HepG2 (cell line): Measurements from ENCODE around the gene SLC12A3. TPM values are rescaled to one million over a fixed set of nuclear protein-coding genes. Genes with fewer than 3 reads are reported as not detected.
A peak's percentile ranks its signal among the peaks of the same experiment; 100 is the strongest.

ENCODE experiments used
- DNMT3B ChIP-seq: conservative IDR thresholded peaks from 2 replicates; pipeline ENCODE4 v1.6.1; 2016; ENCODE audit warnings: missing biosample characterization, control low read depth
- EP300 ChIP-seq, 3 experiments: sonication (generic) in 1 of 3; formaldehyde crosslinking in 1 of 3; IDR thresholded peaks; 2 replicates each; pipeline versions ENCODE4 v1.5.1 to v1.6.1; 2011 to 2020; ENCODE audit warnings: low read depth in 2 of 3, low read length in 2 of 3, borderline replicate concordance in 1 of 3, improper control_type of control experiment in 1 of 3, mild to moderate bottlenecking in 1 of 3, missing genetic modification reagents in 1 of 3, moderate library complexity in 1 of 3
- EZH2 ChIP-seq: conservative IDR thresholded peaks from 2 replicates; pipeline ENCODE4 v1.6.1; 2012; ENCODE audit warnings: mild to moderate bottlenecking, low read depth, low read length, moderate library complexity
- HOXA5 ChIP-seq: sonication (generic); formaldehyde crosslinking; IDR thresholded peaks from 2 replicates; pipeline ENCODE4 v1.4.0; 2020; ENCODE audit warnings: missing genetic modification reagents
- IKZF4 ChIP-seq: sonication (generic); formaldehyde crosslinking; IDR thresholded peaks from 2 replicates; pipeline ENCODE4 v1.5.1; 2020; ENCODE audit warnings: borderline replicate concordance, mild to moderate bottlenecking, low read depth, missing genetic modification reagents; ENCODE audit errors: not compliant biosample characterization
- KMT2A ChIP-seq: sonication (generic); formaldehyde crosslinking; IDR thresholded peaks from 2 replicates; pipeline ENCODE4 v1.4.0; 2020; ENCODE audit warnings: missing genetic modification reagents
- KMT2B ChIP-seq: IDR thresholded peaks from 2 replicates; pipeline ENCODE4 v1.6.1; 2016; ENCODE audit warnings: missing genetic modification reagents, missing compliant biosample characterization
- MEIS1 ChIP-seq: sonication (generic); formaldehyde crosslinking; IDR thresholded peaks from 2 replicates; pipeline ENCODE4 v1.9.0; 2021; ENCODE audit warnings: mild to moderate bottlenecking, missing genetic modification reagents, moderate library complexity, borderline replicate concordance
- PAX8 ChIP-seq: sonication (generic); formaldehyde crosslinking; IDR thresholded peaks from 2 replicates; pipeline ENCODE4 v1.8.0; 2022; ENCODE audit warnings: mild to moderate bottlenecking, missing genetic modification reagents, borderline replicate concordance
- SIN3B ChIP-seq: fragments of 150-350 bp; IDR thresholded peaks from 2 replicates; pipeline ENCODE4 v1.6.1; 2014; ENCODE audit warnings: low read length
- SNAPC2 ChIP-seq: sonication (generic); formaldehyde crosslinking; IDR thresholded peaks from 2 replicates; pipeline ENCODE4 v1.8.1; 2022; ENCODE audit warnings: mild to moderate bottlenecking, missing genetic modification reagents
- THAP11 ChIP-seq: IDR thresholded peaks from 2 replicates; pipeline ENCODE4 v1.6.1; 2016; ENCODE audit warnings: missing biosample characterization, missing genetic modification reagents
- YEATS2 ChIP-seq: sonication (generic); formaldehyde crosslinking; IDR thresholded peaks from 2 replicates; pipeline ENCODE4 v1.4.0; 2020; ENCODE audit warnings: missing genetic modification reagents, borderline replicate concordance
- ZNF33A ChIP-seq: sonication (generic); formaldehyde crosslinking; IDR thresholded peaks from 2 replicates; pipeline ENCODE4 v1.5.1; 2020; ENCODE audit warnings: missing genetic modification reagents, mild to moderate bottlenecking, moderate library complexity, borderline replicate concordance
- polyA plus RNA-seq, 8 experiments: library from polyadenylated mRNA; depleted of rRNA in 3 of 8; stranded (reverse) in 7 of 8; unstranded in 1 of 8; fragments of >200 nt; fragmentation: Illumina TruSeq in 4 of 8; extraction: Trizol in 4 of 8; gene quantifications; 2 replicates each; pipeline versions ENCODE4 v1.2.1 to v1.2.3, GENCODE V29; 2011 to 2016; ENCODE audit warnings: low read depth in 4 of 8, missing spikeins in 1 of 8, mixed read lengths in 1 of 8; ENCODE audit not compliant: insufficient read depth in 1 of 8
- total RNA-seq, 5 experiments: library from RNA; depleted of rRNA; stranded (reverse); fragments of >200 nt; fragmentation: Illumina TruSeq; extraction: Trizol; gene quantifications; 2 replicates each; pipeline ENCODE4 v1.2.3, GENCODE V29; 2016; ENCODE audit warnings: low read depth in 1 of 5
- TF ChIP-seq, protein P1 (sequence below): sonication (generic); formaldehyde crosslinking; IDR thresholded peaks from 2 replicates; pipeline ENCODE4 v1.8.1; 2023; ENCODE audit warnings: mild to moderate bottlenecking, missing genetic modification reagents, borderline replicate concordance
- TF ChIP-seq, protein P2 (sequence below): sonication (generic); formaldehyde crosslinking; IDR thresholded peaks from 2 replicates; pipeline ENCODE4 v1.4.0; 2020; ENCODE audit warnings: mild to moderate bottlenecking, missing genetic modification reagents
- TF ChIP-seq, protein P3 (sequence below): sonication (generic); formaldehyde crosslinking; IDR thresholded peaks from 2 replicates; pipeline ENCODE4 v1.5.0; 2020; ENCODE audit warnings: missing genetic modification reagents
- TF ChIP-seq, protein P4 (sequence below): sonication (generic); formaldehyde crosslinking; IDR thresholded peaks from 2 replicates; pipeline ENCODE4 v1.5.0; 2020; ENCODE audit warnings: mild to moderate bottlenecking, missing genetic modification reagents, borderline replicate concordance
- TF ChIP-seq, protein P5 (sequence below): sonication (generic); formaldehyde crosslinking; IDR thresholded peaks from 2 replicates; pipeline ENCODE4 v1.8.0; 2023; ENCODE audit warnings: mild to moderate bottlenecking, missing genetic modification reagents
- TF ChIP-seq, protein P6 (sequence below): sonication (generic); formaldehyde crosslinking; IDR thresholded peaks from 2 replicates; pipeline ENCODE4 v1.8.0; 2022; ENCODE audit warnings: mild to moderate bottlenecking, missing genetic modification reagents, moderate library complexity
- TF ChIP-seq, protein P7 (sequence below): sonication (generic); formaldehyde crosslinking; IDR thresholded peaks from 2 replicates; pipeline ENCODE4 v1.5.1; 2020; ENCODE audit warnings: missing genetic modification reagents, mild to moderate bottlenecking, borderline replicate concordance

The SLC12A3 gene
- total and polyA plus RNA-seq, 2 of the 13 experiments (the other 11 are each of a cell fraction or from before 2014, with no cell fraction given): 6.2 TPM; not detected in 1

DNA sequence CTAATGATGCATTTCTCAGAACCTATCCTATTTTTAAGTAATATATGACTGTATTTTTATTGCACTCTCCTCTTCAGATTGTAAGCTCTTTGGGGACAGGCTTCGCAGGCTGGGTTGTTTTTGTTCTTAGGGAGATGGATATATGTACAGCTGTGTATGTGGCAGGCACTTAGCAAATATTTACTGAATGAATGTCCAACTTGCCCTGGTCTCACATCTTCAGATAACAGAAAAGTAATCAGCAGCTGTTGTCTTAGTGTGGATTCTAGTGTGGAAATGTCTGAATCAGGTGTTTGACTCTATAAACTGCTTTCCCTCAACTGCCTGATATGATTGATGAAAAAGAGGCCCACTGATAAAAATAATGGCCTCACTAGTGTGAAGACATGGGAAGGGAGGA lies 47.1 kb upstream of the SLC12A3 start (continued):
- TF ChIP-seq IKZF4 (no peak), ZNF33A (CRISPR knock-in tag) (no peak), PAX8 (CRISPR knock-in tag) (no peak), DNMT3B (no peak), MEIS1 (CRISPR knock-in tag) (no peak; the same call in 1 of the 2 replicates), KMT2A (CRISPR knock-in tag) (no peak), HOXA5 (CRISPR knock-in tag) (0 out of 2 replicates have a peak, but pooled peaks have one; percentile 57), YEATS2 (CRISPR knock-in tag) (no peak), SIN3B (no peak), THAP11 (0 out of 2 replicates have a peak, but pooled peaks have one; percentile 38), KMT2B (CRISPR knock-in tag) (no peak), SNAPC2 (no peak), EZH2 (no peak), EP300 (IDR thresholded peaks at IDR 0.05; ENCODE audit: low read depth in 2 of 2, low read length in 2 of 2) (peak in 1 of 2 experiments; percentile 82; a peak in 2 of 4 replicates), EP300 (CRISPR knock-in tag; IDR thresholded peaks at IDR 0.05; ENCODE audit: borderline replicate concordance) (peak; percentile 66; the same call in 1 of the 2 replicates)
- TF ChIP-seq, protein P1, sequence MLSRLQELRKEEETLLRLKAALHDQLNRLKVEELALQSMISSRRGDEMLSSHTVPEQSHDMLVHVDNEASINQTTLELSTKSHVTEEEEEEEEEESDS (CRISPR knock-in tag): no peak
- TF ChIP-seq, protein P2, sequence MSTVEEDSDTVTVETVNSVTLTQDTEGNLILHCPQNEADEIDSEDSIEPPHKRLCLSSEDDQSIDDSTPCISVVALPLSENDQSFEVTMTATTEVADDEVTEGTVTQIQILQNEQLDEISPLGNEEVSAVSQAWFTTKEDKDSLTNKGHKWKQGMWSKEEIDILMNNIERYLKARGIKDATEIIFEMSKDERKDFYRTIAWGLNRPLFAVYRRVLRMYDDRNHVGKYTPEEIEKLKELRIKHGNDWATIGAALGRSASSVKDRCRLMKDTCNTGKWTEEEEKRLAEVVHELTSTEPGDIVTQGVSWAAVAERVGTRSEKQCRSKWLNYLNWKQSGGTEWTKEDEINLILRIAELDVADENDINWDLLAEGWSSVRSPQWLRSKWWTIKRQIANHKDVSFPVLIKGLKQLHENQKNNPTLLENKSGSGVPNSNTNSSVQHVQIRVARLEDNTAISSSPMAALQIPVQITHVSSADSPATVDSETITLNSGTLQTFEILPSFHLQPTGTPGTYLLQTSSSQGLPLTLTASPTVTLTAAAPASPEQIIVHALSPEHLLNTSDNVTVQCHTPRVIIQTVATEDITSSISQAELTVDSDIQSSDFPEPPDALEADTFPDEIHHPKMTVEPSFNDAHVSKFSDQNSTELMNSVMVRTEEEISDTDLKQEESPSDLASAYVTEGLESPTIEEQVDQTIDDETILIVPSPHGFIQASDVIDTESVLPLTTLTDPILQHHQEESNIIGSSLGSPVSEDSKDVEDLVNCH (CRISPR knock-in tag): no peak
- TF ChIP-seq, protein P3, sequence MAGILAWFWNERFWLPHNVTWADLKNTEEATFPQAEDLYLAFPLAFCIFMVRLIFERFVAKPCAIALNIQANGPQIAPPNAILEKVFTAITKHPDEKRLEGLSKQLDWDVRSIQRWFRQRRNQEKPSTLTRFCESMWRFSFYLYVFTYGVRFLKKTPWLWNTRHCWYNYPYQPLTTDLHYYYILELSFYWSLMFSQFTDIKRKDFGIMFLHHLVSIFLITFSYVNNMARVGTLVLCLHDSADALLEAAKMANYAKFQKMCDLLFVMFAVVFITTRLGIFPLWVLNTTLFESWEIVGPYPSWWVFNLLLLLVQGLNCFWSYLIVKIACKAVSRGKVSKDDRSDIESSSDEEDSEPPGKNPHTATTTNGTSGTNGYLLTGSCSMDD: no peak
- TF ChIP-seq, protein P4, sequence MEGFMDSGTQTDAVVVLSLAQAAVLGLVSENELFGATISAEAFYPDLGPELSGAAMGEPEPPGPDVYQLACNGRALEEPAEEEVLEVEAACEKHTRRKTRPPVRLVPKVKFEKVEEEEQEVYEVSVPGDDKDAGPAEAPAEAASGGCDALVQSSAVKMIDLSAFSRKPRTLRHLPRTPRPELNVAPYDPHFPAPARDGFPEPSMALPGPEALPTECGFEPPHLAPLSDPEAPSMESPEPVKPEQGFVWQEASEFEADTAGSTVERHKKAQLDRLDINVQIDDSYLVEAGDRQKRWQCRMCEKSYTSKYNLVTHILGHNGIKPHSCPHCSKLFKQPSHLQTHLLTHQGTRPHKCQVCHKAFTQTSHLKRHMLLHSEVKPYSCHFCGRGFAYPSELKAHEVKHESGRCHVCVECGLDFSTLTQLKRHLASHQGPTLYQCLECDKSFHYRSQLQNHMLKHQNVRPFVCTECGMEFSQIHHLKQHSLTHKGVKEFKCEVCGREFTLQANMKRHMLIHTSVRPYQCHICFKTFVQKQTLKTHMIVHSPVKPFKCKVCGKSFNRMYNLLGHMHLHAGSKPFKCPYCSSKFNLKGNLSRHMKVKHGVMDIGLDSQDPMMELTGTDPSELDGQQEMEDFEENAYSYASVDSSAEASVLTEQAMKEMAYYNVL: peak; percentile 79
- TF ChIP-seq, protein P5, sequence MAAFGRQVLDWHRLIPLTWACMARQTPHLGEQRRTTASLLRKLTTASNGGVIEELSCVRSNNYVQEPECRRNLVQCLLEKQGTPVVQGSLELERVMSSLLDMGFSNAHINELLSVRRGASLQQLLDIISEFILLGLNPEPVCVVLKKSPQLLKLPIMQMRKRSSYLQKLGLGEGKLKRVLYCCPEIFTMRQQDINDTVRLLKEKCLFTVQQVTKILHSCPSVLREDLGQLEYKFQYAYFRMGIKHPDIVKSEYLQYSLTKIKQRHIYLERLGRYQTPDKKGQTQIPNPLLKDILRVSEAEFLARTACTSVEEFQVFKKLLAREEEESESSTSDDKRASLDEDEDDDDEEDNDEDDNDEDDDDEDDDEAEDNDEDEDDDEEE (CRISPR knock-in tag): no peak
- TF ChIP-seq, protein P6, sequence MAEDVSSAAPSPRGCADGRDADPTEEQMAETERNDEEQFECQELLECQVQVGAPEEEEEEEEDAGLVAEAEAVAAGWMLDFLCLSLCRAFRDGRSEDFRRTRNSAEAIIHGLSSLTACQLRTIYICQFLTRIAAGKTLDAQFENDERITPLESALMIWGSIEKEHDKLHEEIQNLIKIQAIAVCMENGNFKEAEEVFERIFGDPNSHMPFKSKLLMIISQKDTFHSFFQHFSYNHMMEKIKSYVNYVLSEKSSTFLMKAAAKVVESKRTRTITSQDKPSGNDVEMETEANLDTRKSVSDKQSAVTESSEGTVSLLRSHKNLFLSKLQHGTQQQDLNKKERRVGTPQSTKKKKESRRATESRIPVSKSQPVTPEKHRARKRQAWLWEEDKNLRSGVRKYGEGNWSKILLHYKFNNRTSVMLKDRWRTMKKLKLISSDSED (CRISPR knock-in tag): no peak
- TF ChIP-seq, protein P7, sequence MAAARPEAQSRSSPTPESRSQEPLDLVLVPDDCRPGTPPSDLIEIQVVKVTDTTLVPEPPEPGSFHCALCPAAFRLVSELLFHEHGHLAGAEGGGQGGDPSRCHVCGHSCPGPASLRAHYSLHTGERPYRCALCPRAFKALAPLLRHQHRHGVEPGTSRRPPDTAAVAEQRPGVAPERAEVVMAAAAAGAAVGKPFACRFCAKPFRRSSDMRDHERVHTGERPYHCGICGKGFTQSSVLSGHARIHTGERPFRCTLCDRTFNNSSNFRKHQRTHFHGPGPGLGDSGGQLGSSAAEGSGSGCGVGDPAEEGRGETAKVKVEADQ (CRISPR knock-in tag): no peak
